Fibroblast of lung (primary cell): ENCODE measurements around the gene KLHL26. TPM values are rescaled to one million over a fixed set of nuclear protein-coding genes. Genes with fewer than 3 reads are reported as not detected.

Experiments
- DNase-seq, 2 donors: peaks; one replicate each; pipeline versions ENCODE4 v3.0.0 to v3.0.0-alpha.2; 2010; ENCODE audit warnings: low read depth in 2 of 2
- H2AFZ ChIP-seq: 2 replicates; pipeline ENCODE4 v1.5.1; 2012; ENCODE audit warnings: low read length, control low read depth, inconsistent platforms
- H3K27ac ChIP-seq: 2 replicates; pipeline ENCODE4 v1.5.1; 2011; ENCODE audit warnings: low read length, control low read depth; ENCODE audit not compliant: insufficient read depth
- H3K27me3 ChIP-seq: 2 replicates; pipeline ENCODE4 v1.5.1; 2011; ENCODE audit warnings: mild to moderate bottlenecking, low read length; ENCODE audit not compliant: control insufficient read depth, insufficient read depth
- H3K36me3 ChIP-seq: 2 replicates; pipeline ENCODE4 v1.5.1; 2011; ENCODE audit warnings: low read length; ENCODE audit not compliant: control insufficient read depth, insufficient read depth
- H3K4me1 ChIP-seq: 2 replicates; pipeline ENCODE4 v1.5.1; 2011; ENCODE audit warnings: low read length; ENCODE audit not compliant: control insufficient read depth, insufficient read depth; ENCODE audit errors: extremely low read depth
- H3K4me2 ChIP-seq: 2 replicates; pipeline ENCODE4 v1.5.1; 2011; ENCODE audit warnings: low read length, control low read depth; ENCODE audit not compliant: insufficient read depth; ENCODE audit errors: extremely low read depth
- H3K4me3 ChIP-seq, 4 experiments: fragments of 200-600 bp in 1 of 4; sonication (generic) in 1 of 4; replicated peaks in 1 of 4; 2 replicates each; pipeline ENCODE4 v1.5.1; 2011 to 2016; ENCODE audit warnings: low read length in 4 of 4, low read depth in 3 of 4, mild to moderate bottlenecking in 3 of 4, control low read depth in 2 of 4, inconsistent platforms in 1 of 4, mixed read lengths in 1 of 4; ENCODE audit not compliant: insufficient read depth in 1 of 4; ENCODE audit errors: control extremely low read depth in 1 of 4
- H3K79me2 ChIP-seq: 2 replicates; pipeline ENCODE4 v1.5.1; 2012; ENCODE audit warnings: mild to moderate bottlenecking, low read length, inconsistent platforms; ENCODE audit not compliant: control insufficient read depth, insufficient read depth
- H3K9ac ChIP-seq: 2 replicates; pipeline ENCODE4 v1.5.1; 2011; ENCODE audit warnings: mild to moderate bottlenecking, low read length, control low read depth; ENCODE audit not compliant: insufficient read depth
- H3K9me3 ChIP-seq: 2 replicates; pipeline ENCODE4 v1.5.1; 2012; ENCODE audit warnings: low read depth, low read length; ENCODE audit not compliant: control insufficient read depth, insufficient read depth
- H4K20me1 ChIP-seq: 2 replicates; pipeline ENCODE4 v1.5.1; 2011; ENCODE audit warnings: low read length; ENCODE audit not compliant: control insufficient read depth, insufficient read depth; ENCODE audit errors: extremely low read depth
- CTCF ChIP-seq, 2 donors: IDR thresholded peaks in 1 of 2; conservative IDR thresholded peaks in 1 of 2; 1 replicate in 1 of 2; 2 replicates in 1 of 2; pipeline ENCODE4 v1.5.1; 2011 to 2012; ENCODE audit warnings: low read length in 2 of 2, control low read depth in 1 of 2, inconsistent platforms in 1 of 2, low read depth in 1 of 2, mild to moderate bottlenecking in 1 of 2
- EZH2 ChIP-seq: IDR thresholded peaks from 2 replicates; pipeline ENCODE4 v1.5.1; 2012; ENCODE audit warnings: low read length, control low read depth, mild to moderate bottlenecking; ENCODE audit errors: missing control alignments
- polyA plus RNA-seq, 2 donors: library from polyadenylated mRNA; depleted of rRNA in 1 of 2; stranded (reverse) in 1 of 2; unstranded in 1 of 2; fragments of >200 nt; gene quantifications; 2 replicates each; pipeline ENCODE4 v1.2.1, GENCODE V29; 2011 to 2012; ENCODE audit warnings: missing spikeins in 1 of 2
- total RNA-seq: library from RNA; depleted of rRNA; stranded (reverse); fragments of >200 nt; gene quantifications from 2 replicates; pipeline ENCODE4 v1.2.1, GENCODE V29; 2014

KLHL26 gene
- total and polyA plus RNA-seq, 2 donors (not counting 1 experiment from before 2014, with no cell fraction given), result 1.4 to 3.5 TPM

- Histone ChIP-seq H2AFZ (no peak overlapping the region), H3K4me2 (no peak overlapping the region), H3K27ac (no peak overlapping the region), H3K9me3 (no peaks in the 10 kb centered on the region), H3K4me3 (no peak overlapping the region), H4K20me1 (no peaks in the 10 kb centered on the region), H3K9ac (no peak overlapping the region), H3K27me3 (peaks cover 3% of the 10 kb centered on the region), H3K36me3 (no peaks in the 10 kb centered on the region), H3K4me1 (peaks cover 43% of the 10 kb centered on the region), H3K79me2 (no peaks in the 10 kb centered on the region)
- DNase-seq, result no peak
- TF ChIP-seq EZH2, result no peak
- TF ChIP-seq CTCF (conservative IDR thresholded peaks at IDR 0.05 in 1 of 2, IDR thresholded peaks at IDR 0.05 in 1 of 2; ENCODE audit: low read depth in 1 of 2, low read length in 2 of 2), result no peak
Observed at GRCh38 chr19:18656337-18657086, 19.7 kb downstream of the KLHL26 start.

GRCh38 chr19:18657590-18658365, 20.9 kb downstream of the KLHL26 start:
- Histone ChIP-seq H3K27ac (peak overlapping the region; percentile 39), H3K4me1 (peaks cover 38% of the 10 kb centered on the region), H3K9ac (peak overlapping the region; percentile 26), H3K36me3 (no peaks in the 10 kb centered on the region), H2AFZ (no peak overlapping the region), H3K27me3 (peaks cover 3% of the 10 kb centered on the region), H3K79me2 (no peaks in the 10 kb centered on the region), H3K4me2 (peak overlapping the region; percentile 23), H3K4me3 (no peak overlapping the region), H3K9me3 (no peaks in the 10 kb centered on the region), H4K20me1 (no peaks in the 10 kb centered on the region)
- DNase-seq, result peak; percentile 91 to 92
- no peak for TF ChIP-seq EZH2
- TF ChIP-seq CTCF (conservative IDR thresholded peaks at IDR 0.05 in 1 of 2, IDR thresholded peaks at IDR 0.05 in 1 of 2; ENCODE audit: low read depth in 1 of 2, low read length in 2 of 2), result no peak

- Histone ChIP-seq H3K79me2 (no peaks in the 10 kb centered on the region), H2AFZ (no peak overlapping the region), H3K36me3 (no peaks in the 10 kb centered on the region), H3K27ac (peak overlapping the region; percentile 39), H3K4me1 (peaks cover 38% of the 10 kb centered on the region), H3K9ac (peak overlapping the region; percentile 26), H3K4me3 (no peak overlapping the region), H3K27me3 (peaks cover 3% of the 10 kb centered on the region), H3K9me3 (no peaks in the 10 kb centered on the region), H3K4me2 (no peak overlapping the region), H4K20me1 (no peaks in the 10 kb centered on the region)
- no peak for DNase-seq
- TF ChIP-seq EZH2 (no peak), CTCF (conservative IDR thresholded peaks at IDR 0.05 in 1 of 2, IDR thresholded peaks at IDR 0.05 in 1 of 2; ENCODE audit: low read depth in 1 of 2, low read length in 2 of 2) (no peak)
Observed at GRCh38 chr19:18658366-18658855, 21.6 kb downstream of the KLHL26 start.
